ENCODE measurements around the gene DXO. TPM values are rescaled to one million over a fixed set of nuclear protein-coding genes. Genes with fewer than 3 reads are reported as not detected.

DXO gene
- polyA plus RNA-seq, 3 donors: 5.5 to 49.6 (median 10.4) TPM

GRCh38 chr6:31948306-31948705 is 23.6 kb downstream of the DXO start:
- DNase-seq: no peak
- Mint-ChIP-seq H3K36me3 (peaks cover 17 to 20% of the 10 kb centered on the region in 2 donors), H3K27ac (peak overlapping the region in 1 of 7 donors; percentile 33), H3K27me3 (ENCODE audit: low read depth in 3 of 3) (peaks cover 9 to 26% (median 23%) of the 10 kb centered on the region in 3 donors), H3K9me3 (peaks cover 0 to 1% (median 0%) of the 10 kb centered on the region in 7 donors), H3K4me3 (no peak overlapping the region), H3K4me1 (peaks cover 20% of the 10 kb centered on the region)
- Histone ChIP-seq H3K36me3 (replicated peaks in 1 of 2; ENCODE audit: control insufficient read depth in 1 of 2, insufficient read depth in 2 of 2, low read length in 2 of 2) (peaks cover 26 to 27% of the 10 kb centered on the region in 2 donors), H3K4me2 (replicated peaks; ENCODE audit: extremely low read depth, low read length, poor library complexity, severe bottlenecking) (no peak overlapping the region), H3K27me3 (ENCODE audit: control insufficient read depth in 2 of 2, insufficient read depth in 2 of 2, low read length in 2 of 2) (no peaks in the 10 kb centered on the region), H3K4me3 (replicated peaks in 1 of 3; ENCODE audit: low read depth in 2 of 3, low read length in 3 of 3) (no peak overlapping the region), H3K4me1 (ENCODE audit: control insufficient read depth in 1 of 2, insufficient read depth in 2 of 2, low read length in 2 of 2) (peaks cover 3 to 4% of the 10 kb centered on the region in 2 donors), H4K20me1 (ENCODE audit: insufficient read depth, low read length) (no peaks in the 10 kb centered on the region), H2AFZ (ENCODE audit: insufficient read depth, low read depth, low read length, poor library complexity, severe bottlenecking) (no peak overlapping the region), H3K79me2 (ENCODE audit: insufficient read depth, low read length) (no peaks in the 10 kb centered on the region), H3K9ac (ENCODE audit: insufficient read depth, low read length, poor library complexity, severe bottlenecking) (no peak overlapping the region), H3K27ac (ENCODE audit: low read depth in 1 of 2, low read length in 2 of 2) (no peak overlapping the region), H3K9me3 (replicated peaks in 1 of 2; ENCODE audit: control insufficient read depth in 1 of 2, insufficient read depth in 1 of 2, low read length in 2 of 2) (no peaks in the 10 kb centered on the region)
- intact Hi-C loops (cut with micrococcal nuclease): no loop called here
- no peak for TF ChIP-seq CTCF (IDR thresholded peaks at IDR 0.05)
- WGBS (ENCODE audit: insufficient coverage): 68% methylated on average over 4 of the region's 5 CpGs

DNA sequence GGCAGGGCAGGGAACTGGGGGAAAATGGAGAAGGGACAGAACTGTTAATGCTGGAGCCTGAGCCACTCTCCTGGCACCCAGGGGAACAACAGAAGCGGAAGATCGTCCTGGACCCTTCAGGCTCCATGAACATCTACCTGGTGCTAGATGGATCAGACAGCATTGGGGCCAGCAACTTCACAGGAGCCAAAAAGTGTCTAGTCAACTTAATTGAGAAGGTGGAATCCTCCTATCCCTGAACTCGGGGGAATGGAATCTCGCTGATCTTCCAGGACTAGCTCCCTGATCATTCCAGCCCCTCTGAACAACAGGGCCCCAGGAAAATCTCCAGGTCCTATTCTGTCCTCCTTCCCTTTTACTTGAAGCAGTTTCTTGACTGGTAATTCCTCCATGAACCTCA is 24.1 kb downstream of the DXO start:
- Histone ChIP-seq H3K4me1 (ENCODE audit: control insufficient read depth in 1 of 2, insufficient read depth in 2 of 2, low read length in 2 of 2) (peaks cover 3 to 4% of the 10 kb centered on the region in 2 donors), H2AFZ (ENCODE audit: insufficient read depth, low read depth, low read length, poor library complexity, severe bottlenecking) (no peak overlapping the region), H3K4me3 (replicated peaks in 1 of 3; ENCODE audit: low read depth in 2 of 3, low read length in 3 of 3) (no peak overlapping the region), H3K27me3 (ENCODE audit: control insufficient read depth in 2 of 2, insufficient read depth in 2 of 2, low read length in 2 of 2) (no peaks in the 10 kb centered on the region), H4K20me1 (ENCODE audit: insufficient read depth, low read length) (no peaks in the 10 kb centered on the region), H3K4me2 (replicated peaks; ENCODE audit: extremely low read depth, low read length, poor library complexity, severe bottlenecking) (no peak overlapping the region), H3K9me3 (replicated peaks in 1 of 2; ENCODE audit: control insufficient read depth in 1 of 2, insufficient read depth in 1 of 2, low read length in 2 of 2) (no peaks in the 10 kb centered on the region), H3K9ac (ENCODE audit: insufficient read depth, low read length, poor library complexity, severe bottlenecking) (no peak overlapping the region), H3K27ac (ENCODE audit: low read depth in 1 of 2, low read length in 2 of 2) (no peak overlapping the region), H3K36me3 (replicated peaks in 1 of 2; ENCODE audit: control insufficient read depth in 1 of 2, insufficient read depth in 2 of 2, low read length in 2 of 2) (peaks cover 22 to 23% of the 10 kb centered on the region in 2 donors), H3K79me2 (ENCODE audit: insufficient read depth, low read length) (no peaks in the 10 kb centered on the region)
- peaks cover 20% of the 10 kb centered on the region for H3K4me1 Mint-ChIP-seq
- H3K27me3 Mint-ChIP-seq (ENCODE audit: low read depth in 3 of 3): peaks cover 9 to 26% (median 23%) of the 10 kb centered on the region in 3 donors
- DNase-seq: no peak
- WGBS (ENCODE audit: insufficient coverage): 88% methylated on average over 4 of the region's 4 CpGs
- H3K4me3 Mint-ChIP-seq: no peak overlapping the region
- intact Hi-C loops (cut with micrococcal nuclease): no loop called here
- H3K9me3 Mint-ChIP-seq: peaks cover 0 to 1% (median 0%) of the 10 kb centered on the region in 7 donors
- H3K27ac Mint-ChIP-seq: no peak overlapping the region
- no peak for TF ChIP-seq CTCF (IDR thresholded peaks at IDR 0.05)
- peaks cover 13 to 15% of the 10 kb centered on the region in 2 donors for H3K36me3 Mint-ChIP-seq

All from CD14-positive monocyte (primary cell).